ENCODE measurements around the gene UCK1.

UCK1 gene

DNA sequence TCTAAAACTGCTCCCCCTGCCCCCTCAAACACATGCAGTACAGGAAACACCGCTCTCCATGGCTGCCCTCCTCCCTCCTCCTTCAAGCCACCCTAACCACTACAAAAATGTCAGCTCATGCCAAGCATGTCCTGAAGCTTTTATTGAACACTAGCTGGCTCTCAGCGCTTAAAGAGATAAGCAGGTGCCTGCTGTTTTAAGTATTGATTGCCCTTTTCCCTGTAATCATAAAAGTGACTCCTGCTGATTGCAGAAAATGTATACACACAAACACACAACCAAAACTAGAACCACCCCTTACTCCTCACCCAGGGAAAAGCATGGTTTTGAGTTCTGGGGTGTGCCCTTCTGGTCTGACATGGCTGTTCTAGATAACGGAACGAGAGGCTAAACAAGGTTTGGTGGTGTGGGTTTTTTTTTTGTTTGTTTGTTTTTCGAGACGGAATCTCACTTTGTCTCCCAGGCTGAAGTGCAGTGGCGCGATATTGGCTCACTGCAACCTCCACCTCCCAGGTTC, 3.7 kb upstream of the UCK1 start:
- H3K4me2 ChIP-seq (ENCODE audit: low read depth, low read length), result no peak overlapping the region
- H4K20me1 ChIP-seq (ENCODE audit: insufficient read depth, low read length), result no peaks in the 10 kb centered on the region
- H3K4me1 ChIP-seq (ENCODE audit: low read length), result peaks cover 9% of the 10 kb centered on the region; the same call in 1 of the 2 replicates
- no peaks in the 10 kb centered on the region for H3K36me3 ChIP-seq (replicated peaks; ENCODE audit: insufficient read depth, low read length)
- no peak for TF ChIP-seq EZH2 (optimal IDR thresholded peaks at IDR 0.05; ENCODE audit: low read depth, low read length)
- TF ChIP-seq CTCF (IDR thresholded peaks at IDR 0.05; ENCODE audit: low read length), result no peak
- TF ChIP-seq EZH2phosphoT487 (IDR thresholded peaks at IDR 0.05; ENCODE audit: low read length), result no peak
- H3K4me3 ChIP-seq (ENCODE audit: low read length), result no peak overlapping the region
- H3K79me2 ChIP-seq (ENCODE audit: low read length), result peaks cover 12% of the 10 kb centered on the region
- no peak for DNase-seq
- H3K9me3 ChIP-seq (replicated peaks; ENCODE audit: insufficient read depth, low read length), result no peaks in the 10 kb centered on the region
- no peak overlapping the region for H3K9ac ChIP-seq (ENCODE audit: low read length)
- H2AFZ ChIP-seq (ENCODE audit: low read length), result no peak overlapping the region
- H3K27ac ChIP-seq (ENCODE audit: low read length), result no peak overlapping the region
- H3K27me3 ChIP-seq (replicated peaks; ENCODE audit: insufficient read depth, low read length), result no peaks in the 10 kb centered on the region
- H3K9me2 ChIP-seq (replicated peaks; ENCODE audit: insufficient read depth, low read length), result no peaks in the 10 kb centered on the region
- H3F3A ChIP-seq (ENCODE audit: insufficient read depth, low read length), result no peaks in the 10 kb centered on the region

DNA sequence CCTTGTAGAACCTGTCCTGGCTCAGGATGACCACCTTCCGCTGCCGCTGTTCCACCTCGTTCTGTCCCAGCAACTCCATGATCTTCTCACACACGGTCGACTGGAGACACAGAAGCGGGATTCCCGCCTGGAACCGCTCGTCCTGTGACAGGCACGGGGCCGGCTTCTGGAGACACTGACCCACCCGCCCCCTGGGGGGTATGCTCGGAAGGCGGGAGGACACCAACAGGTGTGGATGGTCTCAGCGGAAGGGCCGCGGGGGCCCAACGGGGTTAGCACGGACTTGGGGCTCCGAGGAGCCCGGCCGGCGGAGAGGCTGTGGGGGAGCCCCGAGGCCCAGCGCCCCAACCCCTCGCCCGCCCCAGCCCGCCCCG, 530 bp downstream of the UCK1 start:
- no peak for TF ChIP-seq EZH2 (optimal IDR thresholded peaks at IDR 0.05; ENCODE audit: low read depth, low read length)
- peak; percentile 30 for TF ChIP-seq CTCF (IDR thresholded peaks at IDR 0.05; ENCODE audit: low read length)
- Histone ChIP-seq H3K4me3 (ENCODE audit: low read length) (peak overlapping the region; percentile 75), H3K4me1 (ENCODE audit: low read length) (peaks cover 11% of the 10 kb centered on the region; the same call in 1 of the 2 replicates), H3K27me3 (replicated peaks; ENCODE audit: insufficient read depth, low read length) (no peaks in the 10 kb centered on the region), H3K79me2 (ENCODE audit: low read length) (peaks cover 23% of the 10 kb centered on the region), H4K20me1 (ENCODE audit: insufficient read depth, low read length) (no peaks in the 10 kb centered on the region), H3K27ac (ENCODE audit: low read length) (no peak overlapping the region), H2AFZ (ENCODE audit: low read length) (peak overlapping the region; percentile 22; the same call in 1 of the 2 replicates), H3F3A (ENCODE audit: insufficient read depth, low read length) (no peaks in the 10 kb centered on the region), H3K36me3 (replicated peaks; ENCODE audit: insufficient read depth, low read length) (no peaks in the 10 kb centered on the region), H3K4me2 (ENCODE audit: low read depth, low read length) (peak overlapping the region; percentile 85), H3K9me2 (replicated peaks; ENCODE audit: insufficient read depth, low read length) (no peaks in the 10 kb centered on the region), H3K9ac (ENCODE audit: low read length) (peak overlapping the region; percentile 85), H3K9me3 (replicated peaks; ENCODE audit: insufficient read depth, low read length) (no peaks in the 10 kb centered on the region)
- DNase-seq, result peak; percentile 45

DNA sequence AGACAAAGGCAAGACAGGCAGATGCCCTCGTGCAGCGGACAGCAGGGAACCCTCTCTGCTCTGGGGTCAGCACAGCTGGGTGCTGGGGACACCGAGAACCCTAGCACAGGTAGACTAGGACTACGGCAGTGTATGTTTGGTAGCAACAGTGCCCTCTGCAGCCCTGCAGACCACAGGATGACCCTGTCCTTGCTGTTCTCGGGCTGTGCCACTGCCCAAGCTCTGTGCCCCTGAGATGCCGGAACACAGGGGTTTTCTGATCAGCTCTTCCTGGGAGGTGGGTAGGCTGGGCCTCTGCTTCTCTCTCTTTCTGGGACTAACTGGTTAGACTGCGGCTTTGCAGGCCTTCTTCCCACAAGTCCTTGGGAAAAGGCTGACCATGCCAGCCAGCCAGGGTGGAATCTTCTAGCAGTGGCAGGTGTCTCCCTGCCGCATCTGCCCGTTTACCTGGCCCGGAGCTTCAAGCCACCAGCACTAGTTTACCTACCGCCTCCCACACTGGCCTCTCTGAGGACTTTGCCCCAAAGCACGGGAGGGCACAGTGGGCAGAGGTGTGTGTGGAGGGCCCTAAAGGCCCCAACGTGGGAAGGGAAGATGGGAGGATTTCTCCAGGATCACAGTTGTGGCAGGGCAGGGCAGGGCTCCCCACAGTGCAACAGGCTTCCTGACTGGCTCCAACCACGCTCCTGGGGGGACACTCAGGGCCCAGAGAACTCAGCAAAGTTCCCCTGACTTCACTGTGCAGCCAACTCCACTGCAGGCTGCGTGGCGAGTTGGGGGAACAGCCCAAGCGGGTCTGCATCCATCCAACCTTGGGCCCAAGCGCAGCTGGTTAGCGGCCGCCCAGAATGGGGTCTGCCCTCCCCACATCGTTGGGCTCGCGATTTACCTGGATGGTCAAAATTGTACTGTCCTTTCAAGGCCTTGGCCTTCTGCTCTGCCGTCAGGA, 1.2 kb downstream of the UCK1 start:
- H3K36me3 ChIP-seq (replicated peaks; ENCODE audit: insufficient read depth, low read length), result no peaks in the 10 kb centered on the region; the same call in 1 of the 2 replicates

More for the DNA sequence above, 1.2 kb downstream of the UCK1 start:
- TF ChIP-seq EZH2phosphoT487 (IDR thresholded peaks at IDR 0.05; ENCODE audit: low read length) (no peak), EZH2 (optimal IDR thresholded peaks at IDR 0.05; ENCODE audit: low read depth, low read length) (no peak), CTCF (IDR thresholded peaks at IDR 0.05; ENCODE audit: low read length) (no peak)
- H3K9me3 ChIP-seq (replicated peaks; ENCODE audit: insufficient read depth, low read length), result no peaks in the 10 kb centered on the region
- DNase-seq, result no peak
- H3K4me1 ChIP-seq (ENCODE audit: low read length), result peaks cover 11% of the 10 kb centered on the region; the same call in 1 of the 2 replicates
- H3K27ac ChIP-seq (ENCODE audit: low read length), result no peak overlapping the region
- peak overlapping the region; percentile 22; the same call in 1 of the 2 replicates for H2AFZ ChIP-seq (ENCODE audit: low read length)
- H4K20me1 ChIP-seq (ENCODE audit: insufficient read depth, low read length), result no peaks in the 10 kb centered on the region
- peak overlapping the region; percentile 85 for H3K4me2 ChIP-seq (ENCODE audit: low read depth, low read length)
- peaks cover 23% of the 10 kb centered on the region for H3K79me2 ChIP-seq (ENCODE audit: low read length)
- no peaks in the 10 kb centered on the region for H3K9me2 ChIP-seq (replicated peaks; ENCODE audit: insufficient read depth, low read length)
- no peaks in the 10 kb centered on the region for H3K27me3 ChIP-seq (replicated peaks; ENCODE audit: insufficient read depth, low read length)
- peak overlapping the region; percentile 75 for H3K4me3 ChIP-seq (ENCODE audit: low read length)
- no peaks in the 10 kb centered on the region for H3F3A ChIP-seq (ENCODE audit: insufficient read depth, low read length)
- H3K9ac ChIP-seq (ENCODE audit: low read length), result peak overlapping the region; percentile 85

Measured in MM.1S (cell line).